Stomach (tissue), 4 donors: ENCODE data around the gene TNFAIP8L1.

Source experiments
- EP300 ChIP-seq: sonication (generic); formaldehyde crosslinking; IDR thresholded peaks from one replicate; pipeline ENCODE4 v1.6.1; 2017; ENCODE audit warnings: antibody characterized with exemption
- POLR2AphosphoS5 ChIP-seq, 3 donors: sonication (generic); formaldehyde crosslinking; IDR thresholded peaks; one replicate each; pipeline ENCODE4 v1.6.1; 2016; ENCODE audit warnings: antibody characterized with exemption in 3 of 3
- TF ChIP-seq, protein P1 (sequence below), 7 experiments: fragments of 450-650 bp in 4 of 7; fragments of 200-600 bp in 3 of 7; sonication (generic) in 3 of 7; IDR thresholded peaks; one replicate each; pipeline ENCODE4 v1.5.1; 2016 to 2019; ENCODE audit warnings: antibody characterized with exemption in 7 of 7, control low read depth in 2 of 7, mild to moderate bottlenecking in 1 of 7

DNA sequence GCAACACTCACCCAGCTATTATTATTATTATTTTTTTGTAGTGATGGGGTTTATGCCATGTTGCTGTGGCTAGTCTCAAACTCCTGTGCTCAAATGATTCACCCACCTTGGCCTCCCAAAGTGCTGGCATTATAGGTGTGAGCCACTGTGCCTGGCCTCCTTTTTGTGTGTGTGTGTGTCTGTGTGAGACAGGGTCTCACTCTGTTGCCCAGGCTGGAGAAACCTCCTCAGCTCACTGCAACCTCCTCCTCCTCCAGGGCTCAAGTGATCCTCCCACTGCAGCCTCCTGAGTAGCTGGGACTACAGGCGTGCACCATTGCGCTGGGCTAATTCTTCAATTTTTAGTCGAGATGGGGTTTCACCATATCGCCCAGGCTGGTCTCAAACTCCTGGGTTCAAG, 34.4 kb downstream of the TNFAIP8L1 start:
- no peak for TF ChIP-seq POLR2AphosphoS5 (IDR thresholded peaks at IDR 0.05)
- TF ChIP-seq, protein P1, sequence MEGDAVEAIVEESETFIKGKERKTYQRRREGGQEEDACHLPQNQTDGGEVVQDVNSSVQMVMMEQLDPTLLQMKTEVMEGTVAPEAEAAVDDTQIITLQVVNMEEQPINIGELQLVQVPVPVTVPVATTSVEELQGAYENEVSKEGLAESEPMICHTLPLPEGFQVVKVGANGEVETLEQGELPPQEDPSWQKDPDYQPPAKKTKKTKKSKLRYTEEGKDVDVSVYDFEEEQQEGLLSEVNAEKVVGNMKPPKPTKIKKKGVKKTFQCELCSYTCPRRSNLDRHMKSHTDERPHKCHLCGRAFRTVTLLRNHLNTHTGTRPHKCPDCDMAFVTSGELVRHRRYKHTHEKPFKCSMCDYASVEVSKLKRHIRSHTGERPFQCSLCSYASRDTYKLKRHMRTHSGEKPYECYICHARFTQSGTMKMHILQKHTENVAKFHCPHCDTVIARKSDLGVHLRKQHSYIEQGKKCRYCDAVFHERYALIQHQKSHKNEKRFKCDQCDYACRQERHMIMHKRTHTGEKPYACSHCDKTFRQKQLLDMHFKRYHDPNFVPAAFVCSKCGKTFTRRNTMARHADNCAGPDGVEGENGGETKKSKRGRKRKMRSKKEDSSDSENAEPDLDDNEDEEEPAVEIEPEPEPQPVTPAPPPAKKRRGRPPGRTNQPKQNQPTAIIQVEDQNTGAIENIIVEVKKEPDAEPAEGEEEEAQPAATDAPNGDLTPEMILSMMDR (IDR thresholded peaks at IDR 0.05) = no peak
- no peak for TF ChIP-seq EP300
